Mucosa of descending colon (tissue), 3 donors: ENCODE results near the gene CDK18. TPM values are rescaled to one million over a fixed set of nuclear protein-coding genes. Genes with fewer than 3 reads are reported as not detected.

Source experiments
- ATAC-seq: fragments of 200-7000 bp; cut with Tn5 transposase; one replicate; pipeline ENCODE4 v1.9.1; 2020; ENCODE audit warnings: mild to moderate bottlenecking, moderate library complexity
- DNase-seq, 3 donors: peaks; one replicate each; pipeline ENCODE4 v3.0.0-alpha.2; 2020
- H3K36me3 ChIP-seq: fragments of 200-600 bp; one replicate; pipeline ENCODE4 v1.8.0; 2021; ENCODE audit warnings: low read depth, mild to moderate bottlenecking
- H3K4me1 ChIP-seq: fragments of 200-600 bp; one replicate; pipeline ENCODE4 v1.8.0; 2021; ENCODE audit warnings: low read depth, mild to moderate bottlenecking
- H3K4me3 ChIP-seq: fragments of 200-600 bp; one replicate; pipeline ENCODE4 v1.8.0; 2021; ENCODE audit warnings: mild to moderate bottlenecking
- H3K9me3 ChIP-seq: fragments of 200-600 bp; one replicate; pipeline ENCODE4 v1.8.0; 2021; ENCODE audit warnings: mild to moderate bottlenecking
- intact Hi-C, 2 donors: fragments of 100-400 bp; cut with DNase I in 1 of 2; cut with micrococcal nuclease in 1 of 2; formaldehyde crosslinking; loops; one replicate each; pipeline versions ENCODE4 v1.11.0 to v1.11.1; 2022; cut with DNase I, micrococcal nuclease
- total RNA-seq, 3 donors: library from RNA; stranded (reverse); fragmentation: NEBNext Ultra II Directional in 2 of 3; extraction: Animal tissue kit (Norgen Biotek cat#: 25700) in 2 of 3; gene quantifications; one replicate each; pipeline versions ENCODE4 v1.2.1 to v1.2.4, GENCODE V29; 2021 to 2023
- TF ChIP-seq, protein P1 (sequence below): fragments of 200-600 bp; IDR thresholded peaks from one replicate; pipeline ENCODE4 v1.8.0; 2022; ENCODE audit warnings: antibody characterized with exemption, mild to moderate bottlenecking
- donor health status: DM: no; HTN: no; CAD: no; lungs with moderate emphysema.
- donor health status: DM: no; HTN: no; CAD: no.
- donor health status: DM: no; HTN: yes; CAD: no.

Gene CDK18
- total RNA-seq, 3 donors from 2014 or later: 32.1 to 41.2 (median 37.0) TPM

DNA sequence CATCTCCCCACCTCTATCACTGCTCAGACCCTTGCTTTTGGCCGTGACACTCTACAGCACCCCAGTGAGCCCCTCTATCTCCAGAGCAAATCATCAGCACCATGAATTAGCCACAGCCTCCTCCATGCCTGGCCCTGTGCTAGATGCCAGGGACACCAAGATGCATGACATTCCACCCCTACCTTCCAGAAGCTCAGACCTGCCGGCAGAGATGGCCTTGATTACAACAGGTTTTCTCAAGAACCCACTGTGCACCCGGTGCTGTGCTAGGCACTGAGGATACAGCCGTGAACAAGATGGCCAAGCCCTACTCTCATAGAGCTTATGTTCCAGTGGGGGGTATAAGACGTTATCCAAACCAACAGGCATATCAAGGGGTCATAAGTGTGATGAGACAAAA, 30.6 kb downstream of the CDK18 start:
- Histone ChIP-seq H3K36me3 (no peaks in the 10 kb centered on the region), H3K4me3 (no peak overlapping the region), H3K9me3 (no peaks in the 10 kb centered on the region), H3K4me1 (no peaks in the 10 kb centered on the region)
- ATAC-seq: no peak
- peak in 1 of 3 donors; percentile 10 for DNase-seq
- intact Hi-C loops: no loop called here
- TF ChIP-seq, protein P1, sequence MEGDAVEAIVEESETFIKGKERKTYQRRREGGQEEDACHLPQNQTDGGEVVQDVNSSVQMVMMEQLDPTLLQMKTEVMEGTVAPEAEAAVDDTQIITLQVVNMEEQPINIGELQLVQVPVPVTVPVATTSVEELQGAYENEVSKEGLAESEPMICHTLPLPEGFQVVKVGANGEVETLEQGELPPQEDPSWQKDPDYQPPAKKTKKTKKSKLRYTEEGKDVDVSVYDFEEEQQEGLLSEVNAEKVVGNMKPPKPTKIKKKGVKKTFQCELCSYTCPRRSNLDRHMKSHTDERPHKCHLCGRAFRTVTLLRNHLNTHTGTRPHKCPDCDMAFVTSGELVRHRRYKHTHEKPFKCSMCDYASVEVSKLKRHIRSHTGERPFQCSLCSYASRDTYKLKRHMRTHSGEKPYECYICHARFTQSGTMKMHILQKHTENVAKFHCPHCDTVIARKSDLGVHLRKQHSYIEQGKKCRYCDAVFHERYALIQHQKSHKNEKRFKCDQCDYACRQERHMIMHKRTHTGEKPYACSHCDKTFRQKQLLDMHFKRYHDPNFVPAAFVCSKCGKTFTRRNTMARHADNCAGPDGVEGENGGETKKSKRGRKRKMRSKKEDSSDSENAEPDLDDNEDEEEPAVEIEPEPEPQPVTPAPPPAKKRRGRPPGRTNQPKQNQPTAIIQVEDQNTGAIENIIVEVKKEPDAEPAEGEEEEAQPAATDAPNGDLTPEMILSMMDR: no peak

GRCh38 chr1:205535866-205536758, 31.6 kb downstream of the CDK18 start:
- H3K9me3 ChIP-seq: no peaks in the 10 kb centered on the region
- no peak overlapping the region for H3K4me3 ChIP-seq
- TF ChIP-seq, protein P1: no peak
- intact Hi-C loops: no loop called here
- DNase-seq: peak in 1 of 3 donors; percentile 18
- no peaks in the 10 kb centered on the region for H3K4me1 ChIP-seq
- no peaks in the 10 kb centered on the region for H3K36me3 ChIP-seq
- peak; percentile 8 for ATAC-seq

- no peaks in the 10 kb centered on the region for H3K4me1 ChIP-seq
- no peaks in the 10 kb centered on the region for H3K9me3 ChIP-seq
- no peaks in the 10 kb centered on the region for H3K36me3 ChIP-seq
- DNase-seq (peak; percentile 79 to 82 (median 79)), ATAC-seq (peak; percentile 92)
- TF ChIP-seq, protein P1: no peak
- intact Hi-C loops: no loop called here
- H3K4me3 ChIP-seq: no peak overlapping the region
Observed at GRCh38 chr1:205536759-205537361, 32.4 kb downstream of the CDK18 start.

DNA sequence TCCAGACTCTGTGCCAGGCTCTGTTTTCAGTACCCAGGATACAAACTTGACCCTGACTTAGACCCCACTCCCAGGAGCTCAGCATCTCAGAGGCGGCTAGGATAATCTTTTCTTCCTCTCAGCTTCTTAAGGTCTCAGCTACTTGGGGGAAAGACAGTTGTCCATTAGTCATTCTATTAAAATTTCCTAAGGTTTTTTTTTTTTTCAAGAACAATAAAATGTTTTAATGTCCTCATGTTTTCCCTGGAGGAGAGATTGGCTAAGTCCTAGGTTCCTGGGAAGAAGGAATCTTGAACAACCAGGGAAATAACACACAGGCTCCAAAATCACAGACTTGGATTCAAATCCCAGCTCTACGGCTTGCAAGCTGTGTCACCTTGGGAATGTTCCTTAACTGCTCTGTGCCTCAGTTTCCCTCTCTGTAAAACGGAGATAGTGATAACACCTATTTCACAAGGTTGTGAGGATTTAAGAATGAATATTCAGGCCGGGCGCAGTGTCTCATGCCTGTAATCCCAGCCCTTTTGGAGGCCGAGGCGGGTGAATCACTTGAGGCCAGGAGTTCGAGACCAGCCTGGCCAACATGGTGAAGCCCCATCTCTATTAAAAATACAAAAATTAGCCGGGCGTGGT, 33.0 kb downstream of the CDK18 start:
- no peak for ATAC-seq
- TF ChIP-seq, protein P1: no peak
- intact Hi-C loops: no loop called here

DNA sequence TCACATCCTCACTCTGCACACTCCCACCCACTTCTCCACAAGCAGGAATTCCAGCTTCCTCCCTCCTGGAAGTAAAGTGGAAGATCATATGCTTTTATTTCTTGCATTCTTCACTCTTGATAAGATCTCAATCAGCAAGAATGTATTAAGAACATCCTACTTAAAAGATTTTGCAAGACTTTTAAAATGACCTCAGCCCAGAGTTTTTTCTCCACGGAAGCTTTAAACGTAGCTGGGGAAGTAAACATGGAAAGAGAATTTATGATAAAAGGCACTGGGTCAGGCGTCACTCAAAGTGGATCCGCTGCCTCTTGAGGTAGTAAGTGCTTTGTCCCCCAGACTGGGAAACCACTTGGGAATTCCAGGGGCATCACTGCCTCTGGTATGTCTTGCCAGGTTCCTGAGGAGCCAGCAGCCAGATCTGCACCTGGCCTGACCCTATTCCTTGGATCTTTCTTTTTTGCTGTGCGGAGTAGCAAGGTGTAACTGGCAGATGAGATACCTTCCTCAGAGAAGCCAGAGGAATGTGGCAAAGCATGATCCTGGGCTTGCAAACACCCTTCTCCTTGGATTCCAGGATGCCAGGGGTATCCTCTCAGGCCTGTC, 33.9 kb downstream of the CDK18 start:
- no peak overlapping the region for H3K4me3 ChIP-seq
- no peaks in the 10 kb centered on the region for H3K9me3 ChIP-seq
- no peak for DNase-seq
- TF ChIP-seq, protein P1: no peak
- ATAC-seq: no peak
- no peaks in the 10 kb centered on the region for H3K36me3 ChIP-seq
- H3K4me1 ChIP-seq: peaks cover 2% of the 10 kb centered on the region
- intact Hi-C loops: no loop called here

More for the DNA sequence above, 33.0 kb downstream of the CDK18 start:
- Histone ChIP-seq H3K4me1 (no peaks in the 10 kb centered on the region), H3K36me3 (no peaks in the 10 kb centered on the region), H3K9me3 (no peaks in the 10 kb centered on the region), H3K4me3 (no peak overlapping the region)
- DNase-seq: peak in 1 of 3 donors; percentile 10
